Keratinocyte (primary cell): ENCODE data around the gene GPR152. TPM values are rescaled to one million over a fixed set of nuclear protein-coding genes. Genes with fewer than 3 reads are reported as not detected.

Source experiments
- DNase-seq: peaks from one replicate; pipeline ENCODE4 v3.0.0-alpha.2; 2011; ENCODE audit warnings: low read depth, missing footprints, low spot score
- FAIRE-seq: peaks from 2 replicates; lab custom pipeline; 2011; peaks lifted over from hg19 to GRCh38; lab: Jason Lieb, UNC
- H2AFZ ChIP-seq: 2 replicates; pipeline ENCODE4 v1.6.0; 2012; ENCODE audit warnings: low read length, control low read depth, inconsistent platforms; ENCODE audit not compliant: control insufficient read depth
- H3K27ac ChIP-seq: 2 replicates; pipeline ENCODE4 v1.5.1; 2011; ENCODE audit warnings: low read length; ENCODE audit not compliant: control insufficient read depth, insufficient read depth
- H3K27me3 ChIP-seq: 3 replicates; pipeline ENCODE4 v1.6.0; 2011; ENCODE audit warnings: low read length; ENCODE audit not compliant: control insufficient read depth, insufficient read depth; ENCODE audit errors: extremely low read depth
- H3K36me3 ChIP-seq, 2 experiments: 2 replicates in 1 of 2; 3 replicates in 1 of 2; pipeline ENCODE4 v1.5.1; 2011; ENCODE audit warnings: low read length in 2 of 2, mild to moderate bottlenecking in 1 of 2; ENCODE audit not compliant: control insufficient read depth in 2 of 2, insufficient read depth in 2 of 2; ENCODE audit errors: extremely low read depth in 1 of 2
- H3K4me1 ChIP-seq: 3 replicates; pipeline ENCODE4 v1.5.1; 2011; ENCODE audit warnings: low read length; ENCODE audit not compliant: control insufficient read depth, insufficient read depth; ENCODE audit errors: extremely low read depth
- H3K4me2 ChIP-seq: 3 replicates; pipeline ENCODE4 v1.6.0; 2011; ENCODE audit warnings: low read depth, low read length; ENCODE audit not compliant: control insufficient read depth, insufficient read depth; ENCODE audit errors: extremely low read depth
- H3K4me3 ChIP-seq, 3 experiments: fragments of 200-600 bp in 1 of 3; sonication (generic) in 1 of 3; 2 replicates in 2 of 3; 3 replicates in 1 of 3; pipeline ENCODE4 v1.5.1; 2011 to 2016; ENCODE audit warnings: low read length in 3 of 3, mild to moderate bottlenecking in 3 of 3, control low read depth in 2 of 3, inconsistent platforms in 1 of 3, low read depth in 1 of 3, mixed read lengths in 1 of 3, mixed run types in 1 of 3, moderate library complexity in 1 of 3; ENCODE audit not compliant: control insufficient read depth in 2 of 3, insufficient read depth in 2 of 3; ENCODE audit errors: extremely low read depth in 1 of 3
- H3K79me2 ChIP-seq: 2 replicates; pipeline ENCODE4 v1.6.0; 2012; ENCODE audit warnings: low read length; ENCODE audit not compliant: control insufficient read depth, insufficient read depth
- H3K9ac ChIP-seq: 3 replicates; pipeline ENCODE4 v1.6.0; 2011; ENCODE audit warnings: low read length; ENCODE audit not compliant: control insufficient read depth, insufficient read depth; ENCODE audit errors: extremely low read depth
- H3K9me1 ChIP-seq: 3 replicates; pipeline ENCODE4 v1.6.0; 2011; ENCODE audit warnings: low read length; ENCODE audit not compliant: control insufficient read depth, insufficient read depth; ENCODE audit errors: extremely low read depth
- H3K9me3 ChIP-seq: 2 replicates; pipeline ENCODE4 v1.5.1; 2012; ENCODE audit warnings: low read depth, low read length; ENCODE audit not compliant: control insufficient read depth
- H4K20me1 ChIP-seq: 3 replicates; pipeline ENCODE4 v1.6.0; 2011; ENCODE audit warnings: low read length; ENCODE audit not compliant: control insufficient read depth, insufficient read depth; ENCODE audit errors: extremely low read depth
- EZH2 ChIP-seq: IDR thresholded peaks from one replicate; pipeline ENCODE4 v1.6.1; 2012; ENCODE audit warnings: inconsistent platforms, mild to moderate bottlenecking, low read length, moderate library complexity
- dilution Hi-C: fragments of 300-500 bp; cut with MboI; formaldehyde crosslinking; loops from one replicate; pipeline ENCODE4 v1.7.0; 2020; ENCODE audit warnings: low sequenced_read_pairs; ENCODE audit not compliant: extremely low pct_ligation_motif_present
- polyA plus RNA-seq, 5 experiments: library from polyadenylated mRNA; depleted of rRNA in 3 of 5; stranded (reverse) in 3 of 5; stranded (forward) in 1 of 5; unstranded in 1 of 5; fragments of >200 nt; gene quantifications; 1 replicate in 1 of 5; 2 replicates in 3 of 5; 3 replicates in 1 of 5; pipeline versions ENCODE4 v1.2.1 to v1.2.3, GENCODE V29; 2011 to 2012; ENCODE audit warnings: missing spikeins in 2 of 5, low read depth in 1 of 5, low replicate concordance in 1 of 5
- TF ChIP-seq, protein P1 (sequence below), 3 experiments: IDR thresholded peaks in 1 of 3; conservative IDR thresholded peaks in 1 of 3; optimal IDR thresholded peaks in 1 of 3; 2 replicates in 2 of 3; 3 replicates in 1 of 3; pipeline versions ENCODE3 to v1.5.1; 2011; ENCODE audit warnings: low read length in 3 of 3, mild to moderate bottlenecking in 3 of 3, moderate library complexity in 2 of 3, control low read depth in 1 of 3, inconsistent platforms in 1 of 3; ENCODE audit not compliant: insufficient read depth in 2 of 3; ENCODE audit errors: extremely low read depth in 1 of 3

The GPR152 gene
- polyA plus RNA-seq, 1 donor (not counting 4 experiments of a cell fraction or from before 2014, with no cell fraction given) = not detected

DNA sequence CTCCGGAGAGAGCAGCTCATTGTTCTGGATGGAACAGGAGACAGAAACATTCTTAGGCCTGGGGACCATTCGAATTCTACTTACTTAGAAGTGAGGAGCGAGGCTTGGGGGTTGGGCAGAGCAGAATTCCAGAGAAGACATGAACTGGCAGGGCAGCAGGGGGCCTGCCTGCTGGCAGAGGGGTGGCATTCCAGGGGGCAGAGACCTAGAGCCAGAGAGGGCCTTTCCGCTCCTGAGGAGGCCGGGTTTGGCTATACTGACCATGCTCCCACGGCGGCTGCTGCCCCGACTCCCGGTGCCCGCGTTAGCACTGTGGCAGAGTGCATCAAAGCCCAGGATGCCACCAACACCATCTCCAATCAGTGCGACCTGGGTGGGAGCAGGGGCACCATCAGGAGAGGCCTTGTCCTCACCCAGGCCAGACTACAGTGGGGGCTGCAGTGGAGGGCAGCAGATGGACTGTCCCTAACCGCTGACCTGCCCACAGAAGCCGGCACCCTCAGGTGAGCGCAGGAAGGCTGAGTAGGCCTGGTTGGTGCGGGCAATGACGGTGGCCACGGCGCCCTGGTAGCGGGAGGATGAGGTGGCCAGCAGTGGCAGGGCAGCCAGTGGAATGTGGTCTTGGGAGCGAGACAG is 45.2 kb upstream of the GPR152 start:
- Histone ChIP-seq H2AFZ (no peak overlapping the region), H3K4me1 (no peaks in the 10 kb centered on the region), H3K9ac (no peak overlapping the region), H3K36me3 (peaks cover 9 to 29% of the 10 kb centered on the region in 2 experiments), H3K4me2 (no peak overlapping the region), H3K79me2 (no peaks in the 10 kb centered on the region), H3K9me3 (no peaks in the 10 kb centered on the region), H3K9me1 (no peaks in the 10 kb centered on the region), H3K4me3 (no peak overlapping the region), H4K20me1 (no peaks in the 10 kb centered on the region), H3K27me3 (no peaks in the 10 kb centered on the region), H3K27ac (no peak overlapping the region)
- dilution Hi-C loops = no loop called here
- TF ChIP-seq, protein P1, sequence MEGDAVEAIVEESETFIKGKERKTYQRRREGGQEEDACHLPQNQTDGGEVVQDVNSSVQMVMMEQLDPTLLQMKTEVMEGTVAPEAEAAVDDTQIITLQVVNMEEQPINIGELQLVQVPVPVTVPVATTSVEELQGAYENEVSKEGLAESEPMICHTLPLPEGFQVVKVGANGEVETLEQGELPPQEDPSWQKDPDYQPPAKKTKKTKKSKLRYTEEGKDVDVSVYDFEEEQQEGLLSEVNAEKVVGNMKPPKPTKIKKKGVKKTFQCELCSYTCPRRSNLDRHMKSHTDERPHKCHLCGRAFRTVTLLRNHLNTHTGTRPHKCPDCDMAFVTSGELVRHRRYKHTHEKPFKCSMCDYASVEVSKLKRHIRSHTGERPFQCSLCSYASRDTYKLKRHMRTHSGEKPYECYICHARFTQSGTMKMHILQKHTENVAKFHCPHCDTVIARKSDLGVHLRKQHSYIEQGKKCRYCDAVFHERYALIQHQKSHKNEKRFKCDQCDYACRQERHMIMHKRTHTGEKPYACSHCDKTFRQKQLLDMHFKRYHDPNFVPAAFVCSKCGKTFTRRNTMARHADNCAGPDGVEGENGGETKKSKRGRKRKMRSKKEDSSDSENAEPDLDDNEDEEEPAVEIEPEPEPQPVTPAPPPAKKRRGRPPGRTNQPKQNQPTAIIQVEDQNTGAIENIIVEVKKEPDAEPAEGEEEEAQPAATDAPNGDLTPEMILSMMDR (optimal IDR thresholded peaks at IDR 0.05 in 1 of 3, IDR thresholded peaks at IDR 0.05 in 1 of 3, conservative IDR thresholded peaks at IDR 0.05 in 1 of 3; ENCODE audit: extremely low read depth in 1 of 3, insufficient read depth in 2 of 3, low read length in 3 of 3) = no peak
- no peak for TF ChIP-seq EZH2
- FAIRE-seq (no peak), DNase-seq (no peak)

DNA sequence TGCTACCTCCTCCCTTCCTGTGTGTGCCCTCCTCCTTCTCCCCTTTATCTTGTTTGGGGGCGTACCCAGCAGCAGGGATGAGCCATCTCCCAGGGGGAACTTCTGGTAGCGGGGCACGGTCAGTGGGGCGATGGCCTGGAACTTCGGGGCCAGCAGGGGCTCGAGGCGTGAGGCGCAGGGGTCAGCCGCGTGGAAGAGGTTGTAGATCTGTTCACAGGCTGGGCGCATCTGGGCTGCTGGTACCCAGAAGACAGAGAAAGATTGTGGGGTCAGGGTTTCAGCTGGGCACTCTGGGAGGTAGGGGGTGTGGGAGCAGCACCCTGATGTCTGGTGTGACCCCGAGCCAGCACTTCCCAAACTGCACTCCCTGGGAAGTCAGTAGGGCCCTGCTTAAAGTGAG is 43.6 kb upstream of the GPR152 start:
- H3K9ac ChIP-seq = no peak overlapping the region
- no peaks in the 10 kb centered on the region for H4K20me1 ChIP-seq
- FAIRE-seq (no peak), DNase-seq (no peak)
- dilution Hi-C loops = no loop called here
- H2AFZ ChIP-seq = no peak overlapping the region
- H3K4me3 ChIP-seq = no peak overlapping the region
- TF ChIP-seq, protein P1 (optimal IDR thresholded peaks at IDR 0.05 in 1 of 3, IDR thresholded peaks at IDR 0.05 in 1 of 3, conservative IDR thresholded peaks at IDR 0.05 in 1 of 3; ENCODE audit: extremely low read depth in 1 of 3, insufficient read depth in 2 of 3, low read length in 3 of 3) = no peak
- TF ChIP-seq EZH2 = no peak
- peaks cover 14 to 28% of the 10 kb centered on the region in 2 experiments for H3K36me3 ChIP-seq
- H3K9me3 ChIP-seq = no peaks in the 10 kb centered on the region
- no peaks in the 10 kb centered on the region for H3K79me2 ChIP-seq
- no peaks in the 10 kb centered on the region for H3K4me1 ChIP-seq
- H3K4me2 ChIP-seq = no peak overlapping the region
- no peaks in the 10 kb centered on the region for H3K27me3 ChIP-seq
- H3K27ac ChIP-seq = no peak overlapping the region
- no peaks in the 10 kb centered on the region for H3K9me1 ChIP-seq
